HFF-Myc (cell line): ENCODE data around the gene AEBP1.
A peak's percentile ranks its signal among the peaks of the same experiment; 100 is the strongest.

Source experiments
- DNase-seq: peaks from one replicate; pipeline ENCODE4 v3.0.0-alpha.2; 2011; ENCODE audit warnings: low read depth; ENCODE audit errors: extremely low read depth
- H3K4me3 ChIP-seq: replicated peaks from 2 replicates; pipeline ENCODE4 v1.5.1; 2011; ENCODE audit warnings: low read depth, mild to moderate bottlenecking, control low read depth, low read length
- CTCF ChIP-seq: IDR thresholded peaks from 2 replicates; pipeline ENCODE4 v1.5.1; 2012; ENCODE audit warnings: mild to moderate bottlenecking, low read depth, low read length, control low read depth; ENCODE audit errors: missing control alignments

The AEBP1 gene

GRCh38 chr7:44106311-44107065 lies 2.3 kb downstream of the AEBP1 start:
- peak overlapping the region; percentile 55 for H3K4me3 ChIP-seq
- no peak for TF ChIP-seq CTCF
- DNase-seq = no peak

- peak overlapping the region; percentile 55; the same call in 1 of the 2 replicates for H3K4me3 ChIP-seq
- DNase-seq = no peak
- no peak for TF ChIP-seq CTCF
Observed at GRCh38 chr7:44107116-44107960, 3.2 kb downstream of the AEBP1 start.

GRCh38 chr7:44107961-44108767 lies 4.0 kb downstream of the AEBP1 start:
- DNase-seq = no peak
- no peak for TF ChIP-seq CTCF
- H3K4me3 ChIP-seq = no peak overlapping the region

- TF ChIP-seq CTCF = no peak
- DNase-seq = no peak
Observed at GRCh38 chr7:44108768-44109750, 4.9 kb downstream of the AEBP1 start.

GRCh38 chr7:44109991-44110390 lies 5.8 kb downstream of the AEBP1 start:
- no peak for TF ChIP-seq CTCF
- no peak overlapping the region for H3K4me3 ChIP-seq
- no peak for DNase-seq

More at GRCh38 chr7:44108768-44109750, 4.9 kb downstream of the AEBP1 start:
- H3K4me3 ChIP-seq = no peak overlapping the region
